HG03095 (cell line): ENCODE results near the gene ZNF180.
"Not testable (repeated sequence)": the region's sequence is repeated elsewhere in the genome, so short reads cannot be mapped to it uniquely, and the experiment has no call there.

Experiments used
- ATAC-seq: cut with Tn5 transposase; IDR thresholded peaks from one replicate; pipeline ENCODE4 v1.9.1; 2021; ENCODE audit warnings: moderate library complexity; ENCODE audit not compliant: unreplicated experiment

Gene ZNF180

GRCh38 chr19:44499559-44499958, 763 bp downstream of the ZNF180 start:
- no peak for ATAC-seq

DNA sequence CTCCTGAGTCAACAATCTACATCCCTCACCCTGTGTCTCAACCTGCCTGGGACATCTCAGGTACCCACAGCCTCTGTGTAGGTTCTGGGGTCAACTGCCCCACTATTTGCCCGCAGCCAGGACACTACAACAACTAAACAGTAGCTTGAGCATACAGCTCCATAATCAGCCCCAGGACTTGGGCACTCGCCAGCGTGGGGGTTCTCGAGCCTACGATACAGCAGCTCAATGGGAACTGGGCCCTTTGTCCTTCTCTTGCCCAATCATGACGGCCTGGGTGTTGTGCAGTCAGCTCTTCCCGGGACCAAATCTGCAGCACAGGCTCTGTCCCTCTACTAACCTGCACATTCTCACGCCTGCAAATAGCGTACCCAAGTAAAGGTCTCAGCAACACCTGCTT, 1.3 kb downstream of the ZNF180 start:
- no peak for ATAC-seq

DNA sequence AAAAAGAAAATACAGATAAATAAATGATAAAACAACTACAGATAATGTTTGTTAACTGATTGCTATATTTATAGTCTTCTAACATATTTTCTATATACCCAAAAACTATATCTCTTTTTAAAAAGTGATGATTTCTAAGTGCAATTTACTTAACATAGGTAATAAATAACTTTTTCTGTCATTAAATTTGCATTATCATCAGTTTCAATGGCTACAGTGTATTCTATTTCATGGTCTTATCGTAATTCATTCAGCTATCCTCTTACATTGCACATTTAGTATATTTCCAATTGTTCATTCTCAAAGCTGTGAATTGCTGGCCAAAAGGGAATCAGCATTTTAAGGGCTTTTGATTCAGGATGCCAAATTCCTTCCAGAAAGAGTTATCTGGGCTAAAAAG, 3.6 kb downstream of the ZNF180 start:
- no peak for ATAC-seq

GRCh38 chr19:44476559-44477408, 23.5 kb downstream of the ZNF180 start:
- ATAC-seq: no peak

DNA sequence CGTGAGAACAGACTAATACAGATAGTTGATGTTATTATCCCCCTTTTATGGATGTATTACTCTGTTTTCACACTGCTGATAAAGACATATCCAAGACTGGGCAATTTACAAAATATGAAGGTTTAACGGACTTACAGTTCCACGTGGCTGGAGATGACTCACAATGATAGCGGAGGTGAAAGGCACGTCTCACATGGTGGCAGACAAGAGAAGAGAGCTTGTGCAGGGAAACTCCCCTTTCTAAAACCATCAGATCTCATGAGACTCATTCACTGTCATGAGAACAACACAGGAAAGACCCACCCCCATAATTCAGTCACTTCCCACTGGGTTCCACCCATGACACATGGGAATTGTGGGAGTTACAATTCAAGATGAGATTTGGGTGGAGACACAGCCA, 31.6 kb downstream of the ZNF180 start:
- not testable (repeated sequence) for ATAC-seq

GRCh38 chr19:44462600-44463286, 37.6 kb downstream of the ZNF180 start:
- ATAC-seq: not testable (repeated sequence)

DNA sequence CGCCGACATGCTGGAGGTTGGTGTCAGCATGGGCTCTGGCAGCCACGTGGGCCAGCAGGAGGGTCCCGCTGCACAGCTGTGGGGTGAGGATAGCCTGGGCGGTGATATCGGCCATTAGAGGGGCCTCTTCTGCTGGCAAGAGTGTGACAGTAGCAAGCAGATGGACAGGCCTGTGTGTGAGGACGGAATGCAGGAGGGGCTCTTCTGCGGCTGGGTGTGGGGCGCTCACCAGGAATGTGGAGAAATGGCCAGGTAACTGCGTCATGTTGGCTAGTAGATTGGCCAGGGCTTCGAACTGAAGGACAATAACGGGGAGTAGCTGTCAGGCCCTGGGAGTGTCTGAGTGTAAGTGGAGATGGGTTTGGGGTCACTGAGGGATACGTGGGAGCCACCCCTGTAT, 44.3 kb downstream of the ZNF180 start:
- ATAC-seq: not testable (repeated sequence)

DNA sequence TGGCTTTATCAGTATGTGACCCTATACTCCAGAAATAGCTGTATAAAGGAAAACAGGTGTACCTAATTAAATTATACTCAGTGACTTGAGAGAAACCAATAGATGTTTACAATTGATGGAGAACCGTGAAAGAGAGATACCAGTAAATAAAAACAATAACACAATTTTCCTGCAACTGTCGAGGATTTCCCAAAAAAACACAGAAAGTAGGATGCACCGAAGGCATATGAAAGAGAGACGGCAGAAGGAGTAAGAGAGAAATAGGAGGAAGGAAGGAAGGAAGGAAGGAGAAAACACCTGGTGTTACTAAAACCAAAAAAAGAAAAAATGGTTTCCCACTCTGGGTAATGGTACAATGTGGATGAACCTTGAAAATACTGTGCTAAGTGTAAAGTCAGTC, 45.2 kb downstream of the ZNF180 start:
- ATAC-seq: no peak

GRCh38 chr19:44452367-44452766, 48.0 kb downstream of the ZNF180 start:
- ATAC-seq: no peak

- no peak for ATAC-seq
These were observed 48.6 kb downstream of the ZNF180 start for GRCh38 chr19:44451687-44452086.

- ATAC-seq: no peak
These were observed 52.2 kb downstream of the ZNF180 start, which contains the start of gene ZNF229 for GRCh38 chr19:44447916-44448674. ZNF229 (minus strand) TSS chr19:44448472; CDS start chr19:44442847, 5,625 bp downstream.

GRCh38 chr19:44438441-44438840, 61.9 kb downstream of the ZNF180 start:
- ATAC-seq: no peak

DNA sequence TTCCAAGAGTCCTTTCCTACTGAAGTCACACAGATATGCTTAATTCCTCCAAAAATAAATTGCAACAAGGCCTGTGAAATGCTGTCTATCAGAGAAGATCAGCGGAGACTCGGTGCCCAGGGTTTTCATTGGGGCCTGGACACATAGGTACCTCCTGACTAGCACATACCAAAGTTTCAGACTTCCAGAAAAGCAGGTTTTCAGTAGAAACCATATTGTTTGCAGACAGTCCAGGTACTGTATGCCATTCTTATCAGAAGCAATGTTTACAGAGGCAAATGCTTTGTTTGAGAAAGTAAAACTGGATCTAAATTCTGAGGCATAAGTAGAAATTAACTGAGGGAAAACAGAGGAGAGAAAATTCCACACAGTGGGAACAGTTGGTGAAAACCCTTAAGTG, 64.9 kb downstream of the ZNF180 start:
- no peak for ATAC-seq

DNA sequence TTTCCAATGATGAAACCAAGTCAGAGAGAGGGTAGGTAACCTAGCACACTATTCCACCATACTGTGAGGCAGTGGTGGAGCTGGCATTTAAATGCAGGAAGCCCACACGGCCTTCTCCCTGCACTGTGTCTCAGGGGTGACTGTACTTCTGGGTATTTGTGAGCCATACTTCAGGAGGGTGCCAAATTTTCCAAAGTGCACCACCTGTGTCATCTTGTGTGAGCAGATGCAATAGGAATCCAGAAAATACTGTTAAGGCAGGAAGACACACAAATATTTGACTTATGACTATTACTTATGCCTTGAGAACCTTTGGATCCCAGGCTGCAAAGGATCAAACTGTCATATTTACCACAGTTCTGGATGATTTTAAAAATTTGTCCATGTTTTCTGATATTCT, 69.4 kb downstream of the ZNF180 start:
- no peak for ATAC-seq
